H9 (cell line): ENCODE measurements around the gene ATPAF1. TPM values are rescaled to one million over a fixed set of nuclear protein-coding genes. Genes with fewer than 3 reads are reported as not detected.

ENCODE experiments used
- DNase-seq: peaks from one replicate; pipeline ENCODE4 v3.0.0-alpha.2; 2017
- H2AFZ ChIP-seq: one replicate; pipeline ENCODE4 v1.6.1; 2013; ENCODE audit warnings: mild to moderate bottlenecking, low read length, control low read depth, moderate library complexity
- H2AK5ac ChIP-seq: 2 replicates; pipeline ENCODE4 v1.6.1; 2013; ENCODE audit warnings: low read length, control low read depth, mixed read lengths; ENCODE audit not compliant: insufficient read length
- H2BK120ac ChIP-seq: one replicate; pipeline ENCODE4 v1.6.1; 2013; ENCODE audit warnings: low read depth, mild to moderate bottlenecking, low read length, control low read depth, inconsistent platforms; ENCODE audit not compliant: poor library complexity, severe bottlenecking
- H2BK12ac ChIP-seq: 2 replicates; pipeline ENCODE4 v1.6.1; 2013; ENCODE audit warnings: low read length, control low read depth, mixed read lengths, low read depth; ENCODE audit not compliant: insufficient read length
- H2BK15ac ChIP-seq: 2 replicates; pipeline ENCODE4 v1.6.1; 2013; ENCODE audit warnings: low read depth, low read length, control low read depth
- H2BK20ac ChIP-seq: one replicate; pipeline ENCODE4 v1.6.1; 2013; ENCODE audit warnings: low read depth, mild to moderate bottlenecking, low read length, control low read depth, inconsistent platforms; ENCODE audit not compliant: poor library complexity, severe bottlenecking
- H2BK5ac ChIP-seq: 2 replicates; pipeline ENCODE4 v1.6.1; 2013; ENCODE audit warnings: low read length, control low read depth, mixed read lengths; ENCODE audit not compliant: insufficient read length
- H3K14ac ChIP-seq: 2 replicates; pipeline ENCODE4 v1.6.1; 2013; ENCODE audit warnings: low read length, control low read depth; ENCODE audit not compliant: insufficient read depth
- H3K18ac ChIP-seq: 2 replicates; pipeline ENCODE4 v1.6.1; 2013; ENCODE audit warnings: low read depth, mild to moderate bottlenecking, mixed read lengths, low read length, control low read depth; ENCODE audit not compliant: insufficient read length
- H3K23ac ChIP-seq: 2 replicates; pipeline ENCODE4 v1.6.1; 2013; ENCODE audit warnings: low read length, control low read depth, mixed read lengths, low read depth; ENCODE audit not compliant: insufficient read length
- H3K23me2 ChIP-seq: 2 replicates; pipeline ENCODE4 v1.6.1; 2013; ENCODE audit warnings: low read depth, mild to moderate bottlenecking, mixed read lengths, low read length, control low read depth; ENCODE audit not compliant: insufficient read length, poor library complexity, severe bottlenecking
- H3K27ac ChIP-seq: 2 replicates; pipeline ENCODE4 v1.5.1; 2013; ENCODE audit warnings: low read length, control low read depth, mixed read lengths, low read depth; ENCODE audit not compliant: insufficient read length
- H3K27me3 ChIP-seq: 2 replicates; pipeline ENCODE4 v1.6.1; 2013; ENCODE audit warnings: low read length, control low read depth, inconsistent platforms; ENCODE audit not compliant: insufficient read depth
- H3K4ac ChIP-seq: 2 replicates; pipeline ENCODE4 v1.6.1; 2013; ENCODE audit warnings: low read depth, mild to moderate bottlenecking, control low read depth, inconsistent platforms, low read length, moderate library complexity
- H3K4me1 ChIP-seq: 2 replicates; pipeline ENCODE4 v1.6.1; 2013; ENCODE audit warnings: low read length, control low read depth, inconsistent platforms; ENCODE audit not compliant: insufficient read depth
- H3K4me2 ChIP-seq: 2 replicates; pipeline ENCODE4 v1.6.1; 2013; ENCODE audit warnings: low read length, control low read depth, mixed read lengths; ENCODE audit not compliant: insufficient read length, insufficient read depth
- H3K56ac ChIP-seq: 2 replicates; pipeline ENCODE4 v1.6.1; 2013; ENCODE audit warnings: low read depth, mild to moderate bottlenecking, mixed read lengths, low read length, control low read depth; ENCODE audit not compliant: insufficient read length
- H3K79me1 ChIP-seq: 2 replicates; pipeline ENCODE4 v1.6.1; 2013; ENCODE audit warnings: low read depth, mild to moderate bottlenecking, moderate library complexity, low read length, control low read depth, inconsistent platforms; ENCODE audit not compliant: insufficient read depth, poor library complexity, severe bottlenecking
- H3K79me2 ChIP-seq: 2 replicates; pipeline ENCODE4 v1.6.1; 2013; ENCODE audit warnings: low read length, control low read depth, inconsistent platforms; ENCODE audit not compliant: insufficient read depth
- H3K9ac ChIP-seq: 2 replicates; pipeline ENCODE4 v1.6.1; 2013; ENCODE audit warnings: low read length, control low read depth, mixed read lengths; ENCODE audit not compliant: insufficient read length; ENCODE audit errors: extremely low read depth
- H3K9me3 ChIP-seq: one replicate; pipeline ENCODE4 v1.6.1; 2013; ENCODE audit warnings: low read depth, low read length, inconsistent platforms; ENCODE audit not compliant: control insufficient read depth
- H3T11ph ChIP-seq: one replicate; pipeline ENCODE4 v1.6.1; 2013; ENCODE audit warnings: mild to moderate bottlenecking, low read length, control low read depth, inconsistent platforms
- H4K20me1 ChIP-seq: one replicate; pipeline ENCODE4 v1.6.1; 2013; ENCODE audit not compliant: control insufficient read depth, insufficient read length, insufficient read depth
- H4K5ac ChIP-seq: 2 replicates; pipeline ENCODE4 v1.6.1; 2013; ENCODE audit warnings: low read depth, mild to moderate bottlenecking, mixed read lengths, low read length, control low read depth; ENCODE audit not compliant: insufficient read length
- H4K8ac ChIP-seq: replicated peaks from 2 replicates; pipeline ENCODE4 v1.6.1; 2013; ENCODE audit warnings: low read length, control low read depth, mixed read lengths, low read depth; ENCODE audit not compliant: insufficient read length
- H4K91ac ChIP-seq: 2 replicates; pipeline ENCODE4 v1.6.1; 2013; ENCODE audit warnings: low read depth, mild to moderate bottlenecking, moderate library complexity, mixed read lengths, low read length, control low read depth; ENCODE audit not compliant: insufficient read length
- H3K27ac Mint-ChIP-seq, 3 experiments: 2 replicates in 2 of 3; 3 replicates in 1 of 3; pipeline ENCODE4 v1.8.0; 2020 to 2021; ENCODE audit warnings: mixed read lengths in 3 of 3, mild to moderate bottlenecking in 1 of 3, moderate library complexity in 1 of 3
- H3K27me3 Mint-ChIP-seq: 2 replicates; pipeline ENCODE4 v1.8.0; 2021; ENCODE audit warnings: low read depth, mild to moderate bottlenecking, moderate library complexity, mixed read lengths
- H3K36me3 Mint-ChIP-seq, 3 experiments: 2 replicates in 2 of 3; 3 replicates in 1 of 3; pipeline ENCODE4 v1.8.0; 2020 to 2021; ENCODE audit warnings: low read depth in 3 of 3, mixed read lengths in 3 of 3; ENCODE audit not compliant: insufficient read depth in 1 of 3
- H3K4me1 Mint-ChIP-seq, 2 experiments: 2 replicates each; pipeline ENCODE4 v1.8.0; 2020; ENCODE audit warnings: mixed read lengths in 2 of 2
- H3K4me3 Mint-ChIP-seq, 2 experiments: 2 replicates in 1 of 2; 3 replicates in 1 of 2; pipeline ENCODE4 v1.8.0; 2020 to 2021; ENCODE audit warnings: mild to moderate bottlenecking in 2 of 2, mixed read lengths in 2 of 2, moderate library complexity in 1 of 2
- H3K9me3 Mint-ChIP-seq, 2 experiments: 2 replicates in 1 of 2; 3 replicates in 1 of 2; pipeline ENCODE4 v1.8.0; 2020; ENCODE audit warnings: mild to moderate bottlenecking in 2 of 2, mixed read lengths in 2 of 2, moderate library complexity in 1 of 2
- WGBS: extraction: QIAGEN DNeasy Blood & Tissue Kit; methylation state at CpG from one replicate; pipeline ENCODE4 v1.1.7; 2013; ENCODE audit warnings: missing lambda C conversion rate, low lambda C conversion rate, mixed read lengths; ENCODE audit not compliant: insufficient read length; ENCODE audit errors: extremely low coverage; 5-methylcytosine and 5-hydroxymethylcytosine counted together
- total RNA-seq: library from RNA; stranded (reverse); gene quantifications from 2 replicates; pipeline ENCODE4 v1.2.1, GENCODE V29; 2021
- TF ChIP-seq, protein P1 (sequence below): fragments of 200-600 bp; sonication (generic); conservative IDR thresholded peaks from 3 replicates; pipeline ENCODE4 v1.8.0; 2021; ENCODE audit warnings: antibody characterized with exemption, mild to moderate bottlenecking

ATPAF1 gene
- total RNA-seq, 1 experiment from 2014 or later, result 57.3 TPM

GRCh38 chr1:46677339-46677738, 9.2 kb upstream of the ATPAF1 start:
- H3K23ac ChIP-seq, result no peak overlapping the region
- H3K56ac ChIP-seq, result no peak overlapping the region
- Mint-ChIP-seq H3K27ac (peak overlapping the region; percentile 24 to 87 (median 68); a peak in 5 of 7 replicates), H3K4me1 (peaks cover 38 to 43% of the 10 kb centered on the region in 2 experiments), H3K27me3 (no peaks in the 10 kb centered on the region), H3K9me3 (no peaks in the 10 kb centered on the region), H3K4me3 (peak overlapping the region in 1 of 2 experiments; percentile 16; a peak in 1 of 5 replicates), H3K36me3 (peaks cover 11 to 61% (median 45%) of the 10 kb centered on the region in 3 experiments; a peak in 6 of 7 replicates)
- no peak overlapping the region for H3K18ac ChIP-seq
- H4K20me1 ChIP-seq, result no peaks in the 10 kb centered on the region
- no peak overlapping the region for H3K27ac ChIP-seq
- no peak overlapping the region for H2BK15ac ChIP-seq
- H3K14ac ChIP-seq, result no peak overlapping the region
- no peak overlapping the region for H2AFZ ChIP-seq
- H2BK120ac ChIP-seq, result no peak overlapping the region
- H2BK12ac ChIP-seq, result no peak overlapping the region
- no peak overlapping the region for H2BK20ac ChIP-seq
- TF ChIP-seq, protein P1, sequence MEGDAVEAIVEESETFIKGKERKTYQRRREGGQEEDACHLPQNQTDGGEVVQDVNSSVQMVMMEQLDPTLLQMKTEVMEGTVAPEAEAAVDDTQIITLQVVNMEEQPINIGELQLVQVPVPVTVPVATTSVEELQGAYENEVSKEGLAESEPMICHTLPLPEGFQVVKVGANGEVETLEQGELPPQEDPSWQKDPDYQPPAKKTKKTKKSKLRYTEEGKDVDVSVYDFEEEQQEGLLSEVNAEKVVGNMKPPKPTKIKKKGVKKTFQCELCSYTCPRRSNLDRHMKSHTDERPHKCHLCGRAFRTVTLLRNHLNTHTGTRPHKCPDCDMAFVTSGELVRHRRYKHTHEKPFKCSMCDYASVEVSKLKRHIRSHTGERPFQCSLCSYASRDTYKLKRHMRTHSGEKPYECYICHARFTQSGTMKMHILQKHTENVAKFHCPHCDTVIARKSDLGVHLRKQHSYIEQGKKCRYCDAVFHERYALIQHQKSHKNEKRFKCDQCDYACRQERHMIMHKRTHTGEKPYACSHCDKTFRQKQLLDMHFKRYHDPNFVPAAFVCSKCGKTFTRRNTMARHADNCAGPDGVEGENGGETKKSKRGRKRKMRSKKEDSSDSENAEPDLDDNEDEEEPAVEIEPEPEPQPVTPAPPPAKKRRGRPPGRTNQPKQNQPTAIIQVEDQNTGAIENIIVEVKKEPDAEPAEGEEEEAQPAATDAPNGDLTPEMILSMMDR, result no peak
- H3K79me1 ChIP-seq, result no peaks in the 10 kb centered on the region
- H4K91ac ChIP-seq, result no peak overlapping the region
- no peak overlapping the region for H3K4ac ChIP-seq
- H3K9me3 ChIP-seq, result no peaks in the 10 kb centered on the region
- DNase-seq, result no peak
- H3K4me1 ChIP-seq, result peaks cover 4% of the 10 kb centered on the region; the same call in 1 of the 2 replicates
- no peak overlapping the region for H2AK5ac ChIP-seq
- H3K27me3 ChIP-seq, result no peaks in the 10 kb centered on the region
- H3K4me2 ChIP-seq, result no peak overlapping the region
- no peak overlapping the region for H3K9ac ChIP-seq
- H3K23me2 ChIP-seq, result no peaks in the 10 kb centered on the region
- no peak overlapping the region for H3T11ph ChIP-seq
- no CpG with 5 or more reads among the region's 1 CpG for WGBS
- H4K8ac ChIP-seq, result no peak overlapping the region
- H4K5ac ChIP-seq, result no peak overlapping the region
- no peak overlapping the region for H2BK5ac ChIP-seq
- H3K79me2 ChIP-seq, result no peaks in the 10 kb centered on the region
